Ecto neural progenitor cell (in vitro differentiated cells): ENCODE measurements around the gene BAIAP3.

Experiments used
- DNase-seq: peaks from one replicate; pipeline ENCODE4 v3.0.0-alpha.2; 2018; ENCODE audit warnings: low spot score

BAIAP3 gene

GRCh38 chr16:1394367-1394951 is 61.0 kb downstream of the BAIAP3 start:
- no peak for DNase-seq

GRCh38 chr16:1395444-1396031 is 62.1 kb downstream of the BAIAP3 start:
- DNase-seq = no peak

- no peak for DNase-seq
Observed at GRCh38 chr16:1397779-1398178, 64.3 kb downstream of the BAIAP3 start.

GRCh38 chr16:1398351-1398750 is 64.9 kb downstream of the BAIAP3 start:
- DNase-seq = no peak
